Endothelial cell of hepatic sinusoid (primary cell): ENCODE results near the gene TTLL12.

Experiments used
- in situ Hi-C: cut with HindIII; loops from 2 replicates; pipeline ENCODE4 v1.10.0; 2017; ENCODE audit warnings: low sequenced_read_pairs

The TTLL12 gene

DNA sequence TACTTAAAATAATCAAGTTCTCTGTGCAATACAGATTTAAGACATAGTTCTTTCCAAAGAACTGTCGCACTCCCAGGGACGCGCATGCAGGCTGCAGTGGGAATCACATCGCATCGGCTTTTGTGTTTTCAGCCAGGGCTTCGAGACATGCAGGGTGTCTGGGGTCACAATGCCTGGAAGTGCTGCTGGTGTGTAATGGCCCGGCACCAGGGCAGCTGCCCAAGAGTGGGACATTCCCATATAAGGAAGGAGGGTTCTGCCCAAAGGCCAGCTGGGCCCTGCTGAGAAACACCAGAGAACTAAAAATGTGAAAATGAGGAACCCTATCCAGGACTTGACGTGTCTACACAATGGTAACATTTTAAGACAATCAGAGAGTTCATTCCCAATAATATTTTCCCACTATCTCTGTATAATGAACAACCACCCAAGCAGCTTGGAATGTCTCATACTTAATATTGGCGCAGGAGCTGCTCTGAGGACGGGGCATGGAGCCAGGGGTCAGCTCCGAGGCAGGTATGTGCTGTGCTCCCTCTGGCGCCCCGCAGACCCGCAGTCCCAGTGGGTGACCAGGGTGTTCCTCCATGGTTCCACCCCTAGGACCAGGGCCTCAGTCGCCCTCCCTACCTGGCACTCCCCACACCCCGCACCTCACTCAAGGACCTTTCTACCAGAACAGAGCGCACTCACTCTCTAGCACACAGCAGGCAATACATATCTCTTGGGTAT, 55.0 kb downstream of the TTLL12 start:
- in situ Hi-C loops: no loop called here

GRCh38 chr22:43129426-43130425, 57.2 kb downstream of the TTLL12 start:
- in situ Hi-C loops: no loop called here

- in situ Hi-C loops: no loop called here
These were observed 58.0 kb downstream of the TTLL12 start for GRCh38 chr22:43128928-43129424.

DNA sequence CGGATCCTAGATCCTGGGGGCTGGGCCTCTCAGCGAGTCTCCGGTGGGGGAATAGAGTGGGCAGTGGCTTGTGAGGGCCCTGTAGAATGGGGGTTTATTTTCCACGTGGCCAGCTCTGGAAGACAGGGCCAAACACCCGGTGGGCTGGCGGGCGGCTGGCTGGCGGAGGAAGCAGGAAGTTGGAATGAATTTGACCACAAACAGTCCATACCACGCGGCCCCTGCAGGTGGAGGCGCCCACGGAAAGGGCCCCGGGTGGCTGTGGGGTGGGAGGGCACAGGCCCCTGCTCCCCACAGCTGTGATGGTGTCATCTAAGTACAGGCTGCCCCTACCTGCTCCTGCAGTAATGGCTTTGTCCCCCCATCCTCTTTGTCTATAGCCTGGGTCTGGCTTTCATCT, 58.8 kb downstream of the TTLL12 start:
- in situ Hi-C loops: no loop called here

DNA sequence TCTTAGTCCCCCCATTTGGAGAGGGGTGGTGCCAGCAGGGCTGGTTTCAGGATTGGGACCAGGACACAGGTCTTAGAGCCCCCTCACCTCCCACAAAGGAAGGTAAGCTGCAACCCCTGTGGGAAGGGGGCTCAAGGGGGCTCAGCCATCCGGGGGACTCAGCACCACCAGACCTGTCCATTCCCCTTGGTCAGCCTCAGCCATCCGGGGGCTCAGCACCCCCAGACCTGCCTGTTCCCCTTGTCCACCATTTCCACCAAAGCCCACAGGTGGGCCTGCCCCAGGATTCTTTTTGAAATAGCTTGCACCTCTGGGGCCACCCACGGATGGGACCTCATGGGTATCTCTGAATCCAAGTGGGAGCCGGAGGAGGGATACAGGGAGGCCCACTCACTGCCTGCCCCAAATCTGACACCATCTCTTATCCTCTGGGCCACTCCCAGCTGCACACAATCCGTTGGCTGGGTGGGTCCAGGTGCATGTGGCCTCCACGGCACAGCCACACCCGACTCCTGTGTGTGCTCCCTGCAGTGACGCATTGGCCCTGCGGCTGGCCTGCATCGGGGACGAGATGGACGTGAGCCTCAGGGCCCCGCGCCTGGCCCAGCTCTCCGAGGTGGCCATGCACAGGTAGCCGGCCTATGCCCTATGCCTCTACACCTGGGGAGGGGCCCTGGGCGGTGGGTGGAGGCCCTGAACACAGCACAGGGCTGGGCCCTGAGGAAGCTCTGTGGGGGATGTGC, 59.6 kb downstream of the TTLL12 start:
- in situ Hi-C loops: no loop called here

DNA sequence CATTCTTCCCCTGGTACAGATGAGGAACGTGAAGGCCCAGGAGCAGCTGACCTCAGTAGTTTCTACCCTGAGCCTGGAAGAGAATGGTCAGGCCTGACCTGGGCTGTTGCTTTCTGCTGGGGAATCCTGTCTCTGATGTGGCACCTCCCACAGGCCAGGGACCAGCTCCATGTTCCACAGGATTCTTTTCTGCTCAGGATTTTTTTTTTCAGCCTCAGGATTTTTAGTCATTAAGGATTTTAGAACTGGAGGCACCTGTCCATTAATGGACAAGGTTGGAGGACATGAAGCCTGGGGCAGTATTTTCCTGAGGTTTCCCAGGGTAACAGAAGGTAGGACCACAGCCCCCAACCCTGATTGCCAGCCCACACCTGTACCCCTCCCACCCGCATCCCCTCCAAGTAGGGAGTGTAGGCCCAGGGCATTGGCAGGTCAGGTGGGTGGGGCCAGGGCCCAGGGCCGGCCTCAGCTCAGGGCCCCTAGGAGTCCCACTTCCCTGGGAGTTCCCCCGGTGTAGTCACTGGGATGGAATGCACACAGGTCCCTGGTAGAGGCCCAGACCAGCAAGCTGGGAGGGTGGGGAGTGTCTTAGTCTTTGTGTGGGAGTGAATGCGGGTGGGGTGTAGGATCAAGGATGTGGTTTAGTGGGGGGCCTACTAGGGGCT, 60.3 kb downstream of the TTLL12 start:
- in situ Hi-C loops: no loop called here

GRCh38 chr22:43118953-43119458, 67.9 kb downstream of the TTLL12 start:
- in situ Hi-C loops: no loop called here

DNA sequence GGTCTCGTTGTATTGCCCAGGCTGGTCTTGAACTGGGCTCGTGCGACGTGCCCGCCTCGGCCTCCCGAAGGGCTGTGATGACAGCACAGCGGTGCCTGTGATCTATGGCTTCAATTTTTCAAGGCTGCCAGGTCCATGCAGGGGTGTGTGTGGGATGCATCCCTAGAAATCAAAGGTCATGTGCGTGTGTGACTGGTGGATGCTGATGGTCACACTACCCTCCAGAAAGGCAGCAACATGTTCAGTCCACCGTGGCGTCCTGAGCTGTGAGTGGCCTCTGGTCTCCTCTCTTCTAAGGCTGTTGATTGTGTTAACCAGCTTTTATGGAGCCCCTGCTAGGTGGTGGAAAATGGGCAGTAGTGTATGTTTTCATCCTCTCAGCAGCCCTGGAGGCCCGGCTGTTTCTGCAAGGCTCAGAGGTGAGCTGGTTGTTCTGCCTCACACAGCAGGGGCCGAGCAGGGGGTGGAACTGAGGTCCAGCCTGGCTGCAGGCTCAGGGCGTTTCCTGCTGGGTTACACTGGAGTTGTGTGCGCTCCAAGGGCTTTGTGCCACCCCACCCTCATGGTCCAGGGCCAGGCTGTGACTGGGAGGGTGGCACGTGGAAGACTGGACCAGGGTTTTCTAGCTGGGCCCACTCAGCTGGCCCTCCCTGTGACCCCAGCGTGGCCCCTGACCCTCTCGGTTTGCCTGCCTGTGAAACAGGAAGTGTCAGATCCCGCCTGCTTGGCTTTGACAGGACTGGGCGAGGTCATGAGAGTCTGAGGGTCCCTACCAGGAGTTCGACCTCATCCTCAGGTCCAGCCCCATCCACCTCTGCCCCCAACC, 68.7 kb downstream of the TTLL12 start:
- in situ Hi-C loops: no loop called here

GRCh38 chr22:43116932-43117331, 70.0 kb downstream of the TTLL12 start:
- in situ Hi-C loops: no loop called here
